Skeletal muscle tissue (tissue), 4 donors: Measurements from ENCODE around the gene TPR. TPM values are rescaled to one million over a fixed set of nuclear protein-coding genes. Genes with fewer than 3 reads are reported as not detected.

Experiments
- H3K27ac ChIP-seq: one replicate; pipeline ENCODE4 v1.7.0; 2013; ENCODE audit warnings: mild to moderate bottlenecking, low read depth, low read length, inconsistent platforms
- H3K27me3 ChIP-seq, 3 donors: one replicate each; pipeline ENCODE4 v1.7.0; 2013; ENCODE audit warnings: low read length in 3 of 3; ENCODE audit not compliant: control insufficient read depth in 3 of 3, insufficient read depth in 3 of 3
- H3K36me3 ChIP-seq, 3 donors: one replicate each; pipeline ENCODE4 v1.7.0; 2013; ENCODE audit warnings: low read length in 3 of 3; ENCODE audit not compliant: control insufficient read depth in 3 of 3, insufficient read depth in 3 of 3
- H3K4me1 ChIP-seq, 3 donors: one replicate each; pipeline ENCODE4 v1.7.0; 2013; ENCODE audit warnings: low read length in 3 of 3, mild to moderate bottlenecking in 3 of 3; ENCODE audit not compliant: control insufficient read depth in 3 of 3, insufficient read depth in 3 of 3
- H3K4me3 ChIP-seq, 3 donors: one replicate each; pipeline ENCODE4 v1.7.0; 2013; ENCODE audit warnings: low read length in 3 of 3
- H3K9ac ChIP-seq, 3 donors: one replicate each; pipeline ENCODE4 v1.7.0; 2013; ENCODE audit warnings: low read length in 3 of 3, mild to moderate bottlenecking in 3 of 3, moderate library complexity in 2 of 3, low read depth in 1 of 3
- H3K9me3 ChIP-seq, 3 donors: one replicate each; pipeline ENCODE4 v1.7.0; 2013; ENCODE audit warnings: low read length in 3 of 3; ENCODE audit not compliant: control insufficient read depth in 3 of 3
- total RNA-seq: library from RNA; depleted of rRNA; stranded (reverse); fragments of >200 nt; gene quantifications from one replicate; pipeline ENCODE4 v1.2.3, GENCODE V29; 2014
- donor health status: Osteomylitis.

The TPR gene
- 51.1 TPM for total RNA-seq

DNA sequence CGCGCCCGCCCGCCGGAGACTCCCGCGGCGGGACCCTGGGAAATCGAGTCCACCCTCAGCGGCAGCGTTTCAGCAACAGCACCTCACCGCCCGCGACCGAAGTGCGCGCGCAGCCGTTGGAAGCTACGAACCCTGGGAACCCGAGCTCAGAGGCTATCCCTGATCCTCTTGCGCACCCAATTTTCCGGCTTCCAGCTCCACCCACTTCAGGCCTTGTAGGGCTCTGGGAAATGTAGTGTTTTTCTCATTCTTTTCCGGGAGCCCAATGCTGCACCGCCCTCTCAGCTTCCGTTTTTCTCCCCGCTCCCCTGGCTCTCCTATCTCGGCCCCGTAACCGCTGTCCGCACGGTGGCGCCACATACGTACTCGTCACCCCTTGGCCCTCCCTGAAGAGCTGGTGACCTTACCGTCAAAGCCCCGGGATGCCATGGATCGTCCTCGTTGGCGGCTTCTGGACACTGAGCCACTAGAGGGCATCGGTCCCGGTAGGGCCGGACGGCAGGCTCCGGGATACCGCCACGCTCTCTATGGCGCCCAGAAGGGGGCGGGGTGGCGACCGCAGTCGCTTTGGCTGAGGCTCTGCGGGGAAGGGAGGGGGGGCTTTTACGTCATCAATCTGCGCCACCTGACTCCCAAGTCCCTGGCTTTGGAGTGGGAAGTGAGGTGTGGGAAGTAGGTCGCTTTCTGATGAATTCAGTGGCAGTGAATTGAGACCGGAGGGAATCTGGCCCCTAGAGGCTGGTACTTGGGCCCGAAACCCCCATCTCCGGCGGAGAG, at the start of gene TPR, which contains the start of gene ODR4:
TSS of gene TPR (minus strand) at position 102 of the 777 bp plus-strand sequence. CDS start 225 bp downstream, outside the sequence.
TSS of gene ODR4 (plus strand) at position 687 of the 777 bp plus-strand sequence. CDS start 3,948 bp downstream, outside the sequence.
- no peaks in the 10 kb centered on the region for H3K9me3 ChIP-seq

DNA sequence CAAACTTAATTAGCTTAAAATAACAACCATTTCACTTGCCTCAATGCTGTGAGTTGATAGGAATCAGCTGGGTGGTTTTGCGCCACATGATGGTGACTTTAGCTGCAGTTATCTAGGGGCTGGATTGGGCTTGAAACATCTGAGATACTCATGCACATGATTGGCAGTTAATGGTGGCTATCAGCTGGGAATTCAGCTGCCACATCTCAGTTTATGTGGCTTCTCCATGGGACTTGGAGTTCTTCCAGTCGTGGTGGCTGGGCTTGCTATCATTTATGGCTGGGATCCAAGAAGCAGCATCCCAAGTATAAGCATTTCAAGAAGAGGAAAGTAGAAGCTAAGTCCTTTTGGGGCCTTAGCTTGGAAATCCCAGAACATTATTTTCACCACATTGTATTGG, 49.5 kb upstream of the TPR start:
- peaks cover 0 to 6% (median 5%) of the 10 kb centered on the region in 3 donors for H3K36me3 ChIP-seq
- H3K27me3 ChIP-seq = no peaks in the 10 kb centered on the region
- no peak overlapping the region for H3K27ac ChIP-seq
- H3K9ac ChIP-seq = no peak overlapping the region
- H3K4me3 ChIP-seq = no peak overlapping the region
- no peaks in the 10 kb centered on the region for H3K9me3 ChIP-seq
- H3K4me1 ChIP-seq = no peaks in the 10 kb centered on the region

More for the DNA sequence above, at the start of gene TPR, which contains the start of gene ODR4:
- H3K4me1 ChIP-seq = peaks cover 5 to 17% (median 7%) of the 10 kb centered on the region in 3 donors
- H3K27me3 ChIP-seq = no peaks in the 10 kb centered on the region
- peak within 1 kb of the TSS; percentile 92 to 98 (median 98) for H3K9ac ChIP-seq
- H3K36me3 ChIP-seq = peaks cover 2 to 23% (median 12%) of the 10 kb centered on the region in 3 donors
- peak within 1 kb of the TSS; percentile 95 to 99 (median 97) for H3K4me3 ChIP-seq
- H3K27ac ChIP-seq = peak within 1 kb of the TSS; percentile 97

DNA sequence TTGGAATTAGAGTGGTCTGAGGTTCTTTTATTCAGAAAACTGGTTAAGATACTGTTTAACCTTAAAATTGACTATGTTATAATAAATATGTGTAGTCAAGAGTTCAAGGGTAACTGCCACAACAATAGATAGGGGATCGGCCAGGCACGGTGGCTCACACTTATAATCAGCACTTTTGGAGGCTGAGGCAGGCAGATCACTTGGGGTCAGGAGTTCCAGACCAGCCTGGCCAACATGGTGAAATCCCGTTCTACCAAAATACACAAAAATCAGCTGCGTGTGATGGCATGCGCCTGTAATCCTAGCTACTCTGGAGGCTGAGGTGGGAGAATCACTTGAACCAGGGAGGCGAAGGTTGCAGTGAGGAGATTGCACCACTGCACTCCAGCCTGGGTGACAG, 46.4 kb upstream of the TPR start:
- Histone ChIP-seq H3K4me3 (no peak overlapping the region), H3K9me3 (no peaks in the 10 kb centered on the region), H3K4me1 (no peaks in the 10 kb centered on the region), H3K9ac (no peak overlapping the region), H3K27me3 (no peaks in the 10 kb centered on the region), H3K36me3 (peaks cover 8 to 16% (median 15%) of the 10 kb centered on the region in 3 donors), H3K27ac (no peak overlapping the region)

DNA sequence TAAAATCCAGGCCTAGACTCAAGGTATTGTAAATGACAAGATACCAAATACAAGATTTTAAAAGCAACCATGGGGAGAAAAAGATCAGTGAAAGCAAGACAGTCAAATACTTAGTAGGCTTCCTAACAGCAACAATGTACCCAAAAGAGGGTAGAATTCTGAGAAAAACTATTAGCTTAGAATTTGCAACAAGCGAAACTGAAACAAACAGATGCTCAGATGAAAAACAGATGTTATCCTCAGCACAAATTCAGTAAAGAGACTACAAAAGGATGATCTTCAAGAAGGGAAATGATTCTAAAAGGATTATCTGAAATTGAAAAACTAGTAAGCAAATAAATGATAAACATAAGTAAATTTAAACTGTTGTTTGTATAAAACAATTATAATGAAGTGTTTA, 45.9 kb upstream of the TPR start:
- Histone ChIP-seq H3K4me1 (no peaks in the 10 kb centered on the region), H3K4me3 (no peak overlapping the region), H3K36me3 (peaks cover 8 to 16% (median 15%) of the 10 kb centered on the region in 3 donors), H3K27me3 (no peaks in the 10 kb centered on the region), H3K27ac (no peak overlapping the region), H3K9ac (no peak overlapping the region), H3K9me3 (no peaks in the 10 kb centered on the region)

DNA sequence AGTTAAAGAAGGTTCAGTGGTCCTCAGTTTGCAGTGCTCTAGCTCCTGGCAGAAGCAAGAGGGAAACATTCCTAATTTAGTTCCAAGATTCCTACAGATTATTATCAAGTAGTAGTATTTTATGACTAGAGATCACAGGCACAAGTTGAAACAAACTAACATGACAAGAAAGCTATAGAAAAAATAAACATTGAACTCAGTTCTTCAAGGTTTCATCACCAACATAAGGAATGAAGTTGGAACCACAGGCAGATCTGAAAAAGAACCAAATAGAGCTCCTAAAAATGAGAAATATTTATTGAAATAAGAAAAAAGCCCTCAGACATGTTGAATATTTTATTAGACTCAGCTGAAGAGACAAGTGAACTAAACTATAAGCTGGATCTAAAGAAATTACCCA, 45.3 kb upstream of the TPR start:
- Histone ChIP-seq H3K27me3 (no peaks in the 10 kb centered on the region), H3K36me3 (peaks cover 8 to 16% (median 15%) of the 10 kb centered on the region in 3 donors), H3K9ac (no peak overlapping the region), H3K9me3 (no peaks in the 10 kb centered on the region), H3K27ac (no peak overlapping the region), H3K4me3 (no peak overlapping the region), H3K4me1 (no peaks in the 10 kb centered on the region)

DNA sequence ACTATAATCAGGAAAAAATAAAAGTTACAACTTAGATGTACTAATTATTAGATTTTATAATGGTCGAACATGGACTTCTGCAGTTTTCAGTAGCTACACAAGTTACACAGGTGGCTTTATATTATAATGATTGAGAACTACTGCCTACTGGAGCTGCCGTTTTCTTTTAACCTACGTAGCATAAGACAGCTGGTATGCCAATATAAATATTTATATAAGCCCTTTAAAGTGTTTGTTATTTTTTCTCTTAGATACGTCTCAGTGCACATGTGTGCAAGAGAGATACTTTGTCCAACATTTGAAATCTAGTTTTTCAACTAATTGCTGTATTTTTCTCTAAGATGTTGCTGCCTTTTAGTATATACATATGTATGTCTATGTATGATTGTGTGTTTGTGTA, 43.5 kb upstream of the TPR start:
- Histone ChIP-seq H3K9me3 (no peaks in the 10 kb centered on the region), H3K27ac (no peak overlapping the region), H3K27me3 (no peaks in the 10 kb centered on the region), H3K4me3 (no peak overlapping the region), H3K9ac (no peak overlapping the region), H3K4me1 (no peaks in the 10 kb centered on the region), H3K36me3 (peaks cover 11 to 18% (median 16%) of the 10 kb centered on the region in 3 donors)

DNA sequence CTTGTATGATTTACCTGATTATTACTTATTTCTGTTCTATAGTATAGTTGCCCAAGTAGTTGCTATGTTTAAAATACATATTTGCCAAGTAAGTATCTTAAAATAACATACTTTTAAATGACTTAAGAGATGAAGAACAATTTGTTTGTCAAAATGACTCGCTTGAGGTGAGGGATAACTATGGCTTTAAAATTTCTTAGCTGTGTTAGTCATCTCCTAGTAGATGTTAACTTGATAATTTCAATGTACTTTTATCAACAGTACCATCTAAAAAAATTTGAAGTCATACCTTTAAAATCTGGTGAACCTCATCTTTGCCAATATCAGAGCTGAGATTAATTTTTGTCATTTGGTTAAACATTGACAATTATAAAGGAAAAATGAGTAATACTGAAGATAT, 38.3 kb upstream of the TPR start:
- H3K4me3 ChIP-seq = no peak overlapping the region
- no peaks in the 10 kb centered on the region for H3K27me3 ChIP-seq
- H3K9ac ChIP-seq = no peak overlapping the region
- no peaks in the 10 kb centered on the region for H3K9me3 ChIP-seq
- H3K36me3 ChIP-seq = peaks cover 7 to 18% (median 16%) of the 10 kb centered on the region in 3 donors
- no peaks in the 10 kb centered on the region for H3K4me1 ChIP-seq
- H3K27ac ChIP-seq = no peak overlapping the region

DNA sequence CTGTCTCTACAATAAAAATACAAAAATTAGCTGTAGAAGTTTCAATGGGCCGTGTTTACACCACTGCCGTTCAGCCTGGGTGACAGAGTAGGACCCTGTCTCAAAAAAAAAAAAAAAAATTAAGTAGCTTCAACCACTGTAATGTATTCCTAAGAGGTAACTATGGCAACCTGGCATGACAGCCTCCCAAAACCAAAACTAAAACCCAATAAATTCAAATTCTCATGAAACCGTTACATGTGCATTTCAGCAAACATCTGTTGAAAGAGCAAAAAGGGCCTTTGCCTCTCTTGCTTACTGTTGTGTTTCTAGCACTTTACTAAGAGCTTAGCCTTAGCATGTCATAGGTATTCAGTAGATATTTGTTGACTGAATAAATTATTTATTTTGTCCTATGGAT, 34.0 kb upstream of the TPR start:
- H3K4me1 ChIP-seq = no peaks in the 10 kb centered on the region
- no peaks in the 10 kb centered on the region for H3K9me3 ChIP-seq
- no peak overlapping the region for H3K9ac ChIP-seq
- H3K4me3 ChIP-seq = no peak overlapping the region
- H3K36me3 ChIP-seq = peaks cover 13 to 31% (median 28%) of the 10 kb centered on the region in 3 donors
- H3K27ac ChIP-seq = no peak overlapping the region
- no peaks in the 10 kb centered on the region for H3K27me3 ChIP-seq

DNA sequence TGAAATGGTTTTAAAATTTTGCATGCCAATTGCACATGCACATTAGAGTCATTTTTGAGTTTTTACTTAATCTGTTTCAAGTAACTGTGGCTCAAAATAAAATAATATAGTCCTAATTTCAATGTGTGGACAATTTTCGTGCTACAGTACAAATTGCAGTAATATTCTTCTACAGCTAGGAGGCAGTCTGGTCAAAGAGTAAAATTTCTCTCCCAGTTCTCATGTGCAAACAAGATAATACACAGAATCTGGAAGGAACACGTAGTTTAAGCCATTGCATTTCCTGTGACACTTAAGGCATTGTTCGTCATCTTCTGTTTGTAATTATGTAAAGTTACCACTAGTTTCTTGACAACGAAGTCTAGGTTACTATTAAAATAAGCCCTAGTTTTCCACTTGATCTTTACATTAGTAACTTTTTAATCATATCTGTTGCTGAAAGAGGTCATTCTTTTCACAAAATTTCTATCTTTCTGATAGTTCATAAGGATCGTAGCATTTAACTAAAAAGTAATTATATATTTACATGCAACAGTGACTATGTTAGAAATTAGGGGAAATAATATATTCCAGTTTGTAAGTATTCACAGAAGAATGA, 29.5 kb upstream of the TPR start:
- Histone ChIP-seq H3K4me3 (no peak overlapping the region), H3K27me3 (no peaks in the 10 kb centered on the region), H3K4me1 (no peaks in the 10 kb centered on the region), H3K27ac (no peak overlapping the region), H3K9ac (no peak overlapping the region), H3K9me3 (no peaks in the 10 kb centered on the region), H3K36me3 (peaks cover 12 to 28% (median 25%) of the 10 kb centered on the region in 3 donors)

DNA sequence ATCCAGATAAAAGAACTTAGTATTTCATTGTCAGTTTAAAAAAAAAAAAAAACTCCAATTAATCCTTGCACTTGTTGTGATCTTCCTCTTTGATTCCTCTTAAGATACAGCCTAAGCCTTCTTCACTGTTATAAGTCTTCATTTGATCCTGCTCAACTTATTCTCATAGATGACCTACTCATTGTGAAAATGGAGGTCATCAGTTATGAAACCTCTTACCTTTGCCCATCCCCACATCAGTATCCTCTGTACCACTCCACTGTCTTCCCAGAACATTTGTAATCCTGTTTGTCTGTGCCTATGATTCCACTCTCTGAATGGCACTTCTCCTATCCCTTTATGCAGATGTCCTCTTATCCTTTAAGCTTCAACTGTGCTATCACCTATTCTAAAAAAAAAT, 28.6 kb upstream of the TPR start:
- H3K27ac ChIP-seq = no peak overlapping the region
- H3K4me3 ChIP-seq = no peak overlapping the region
- peaks cover 12 to 29% (median 20%) of the 10 kb centered on the region in 3 donors for H3K36me3 ChIP-seq
- H3K4me1 ChIP-seq = no peaks in the 10 kb centered on the region
- H3K9ac ChIP-seq = no peak overlapping the region
- H3K27me3 ChIP-seq = no peaks in the 10 kb centered on the region
- no peaks in the 10 kb centered on the region for H3K9me3 ChIP-seq
